HG02798 (cell line): ENCODE data around the gene MYCT1.
"Not testable (repeated sequence)": the region's sequence is repeated elsewhere in the genome, so short reads cannot be mapped to it uniquely, and the experiment has no call there.

ENCODE experiments used
- ATAC-seq: cut with Tn5 transposase; IDR thresholded peaks from one replicate; pipeline ENCODE4 v1.9.1; 2021; ENCODE audit warnings: mild to moderate bottlenecking; ENCODE audit not compliant: unreplicated experiment, poor library complexity

Gene MYCT1

GRCh38 chr6:152697634-152698033, at the start of gene MYCT1:
Gene MYCT1 (plus strand): TSS chr6:152697897. CDS start chr6:152697903, 6 bp downstream.
- no peak for ATAC-seq

GRCh38 chr6:152648105-152648504, 49.6 kb upstream of the MYCT1 start:
- ATAC-seq: no peak

GRCh38 chr6:152651986-152652385, 45.7 kb upstream of the MYCT1 start:
- ATAC-seq: no peak

GRCh38 chr6:152661776-152662175, 35.9 kb upstream of the MYCT1 start:
- no peak for ATAC-seq

- ATAC-seq: no peak
Observed at GRCh38 chr6:152669895-152670294, 27.8 kb upstream of the MYCT1 start.

GRCh38 chr6:152671171-152671570, 26.5 kb upstream of the MYCT1 start:
- ATAC-seq: no peak

- no peak for ATAC-seq
Observed at GRCh38 chr6:152673236-152673635, 24.5 kb upstream of the MYCT1 start.

GRCh38 chr6:152680151-152680550, 17.5 kb upstream of the MYCT1 start:
- ATAC-seq: no peak

- ATAC-seq: no peak
Observed at GRCh38 chr6:152680879-152681517, 16.7 kb upstream of the MYCT1 start.

GRCh38 chr6:152682141-152682540, 15.6 kb upstream of the MYCT1 start:
- ATAC-seq: no peak

- not testable (repeated sequence) for ATAC-seq
Observed at GRCh38 chr6:152682935-152683334, 14.8 kb upstream of the MYCT1 start.

- no peak for ATAC-seq
Observed at GRCh38 chr6:152685819-152686218, 11.9 kb upstream of the MYCT1 start.

GRCh38 chr6:152695372-152696045, 2.2 kb upstream of the MYCT1 start:
- ATAC-seq: no peak

- no peak for ATAC-seq
Observed at GRCh38 chr6:152696522-152696921, 1.2 kb upstream of the MYCT1 start.

GRCh38 chr6:152698692-152699091, 995 bp downstream of the MYCT1 start:
- ATAC-seq: no peak

GRCh38 chr6:152700427-152700826, 2.7 kb downstream of the MYCT1 start:
- no peak for ATAC-seq

GRCh38 chr6:152701081-152701862, 3.6 kb downstream of the MYCT1 start:
- ATAC-seq: no peak

GRCh38 chr6:152701863-152702401, 4.2 kb downstream of the MYCT1 start:
- ATAC-seq: no peak

GRCh38 chr6:152703750-152704149, 6.1 kb downstream of the MYCT1 start:
- not testable (repeated sequence) for ATAC-seq

GRCh38 chr6:152705327-152705726, 7.6 kb downstream of the MYCT1 start:
- ATAC-seq: no peak

- ATAC-seq: no peak
Observed at GRCh38 chr6:152716322-152716721, 18.6 kb downstream of the MYCT1 start.
